SK-N-SH (cell line): ENCODE results near the gene RHOA. TPM values are rescaled to one million over a fixed set of nuclear protein-coding genes. Genes with fewer than 3 reads are reported as not detected.
A peak's percentile ranks its signal among the peaks of the same experiment; 100 is the strongest.

Experiments used
- CTCF ChIA-PET: fragments of 300-600, 350-600 bp; formaldehyde crosslinking; extraction: SDS; loops from one replicate; lab custom pipeline; 2021; lab: Yijun Ruan, JAX
- POLR2A ChIA-PET: fragments of 350-600 bp; sonication (Branson Sonifier 250); formaldehyde crosslinking; extraction: SDS; loops from one replicate; lab custom pipeline; 2020; ENCODE audit warnings: antibody characterized with exemption, inconsistent platforms; lab: Yijun Ruan, JAX
- DNase-seq: peaks from one replicate; pipeline ENCODE4 v3.0.0; 2012
- H2AFZ ChIP-seq: fragments of 200-600 bp; sonication (generic); 2 replicates; pipeline ENCODE4 v1.8.1; 2016; ENCODE audit warnings: antibody characterized with exemption, mild to moderate bottlenecking, low read depth
- H3F3A ChIP-seq: fragments of 200-600 bp; sonication (generic); replicated peaks from 2 replicates; pipeline ENCODE3; 2016; ENCODE audit warnings: antibody characterized with exemption, mild to moderate bottlenecking; ENCODE audit not compliant: insufficient read depth
- H3K27ac ChIP-seq, 2 experiments: fragments of 200-500 bp in 1 of 2; fragments of 200-600 bp in 1 of 2; sonication (Bioruptor generic) in 1 of 2; sonication (generic), shearing (Covaris generic) in 1 of 2; 2 replicates each; pipeline versions ENCODE4 v1.5.1 to v1.6.1; 2014 to 2016; ENCODE audit warnings: low read depth in 2 of 2, inconsistent platforms in 1 of 2, low read length in 1 of 2, mild to moderate bottlenecking in 1 of 2, mixed read lengths in 1 of 2
- H3K27me3 ChIP-seq: fragments of 200-600 bp; sonication (generic), shearing (Covaris generic); 2 replicates; pipeline ENCODE4 v1.6.1; 2016; ENCODE audit warnings: mixed run types; ENCODE audit not compliant: insufficient read depth
- H3K36me3 ChIP-seq, 2 experiments: fragments of 200-500 bp in 1 of 2; fragments of 200-600 bp in 1 of 2; sonication (Bioruptor generic) in 1 of 2; sonication (generic) in 1 of 2; replicated peaks in 1 of 2; 2 replicates each; pipeline versions ENCODE3 to v1.5.1; 2014 to 2016; ENCODE audit warnings: low read length in 1 of 2, mild to moderate bottlenecking in 1 of 2; ENCODE audit not compliant: insufficient read depth in 2 of 2, control insufficient read depth in 1 of 2
- H3K4me1 ChIP-seq, 2 experiments: fragments of 200-500 bp in 1 of 2; fragments of 200-600 bp in 1 of 2; sonication (Bioruptor generic) in 1 of 2; sonication (generic), shearing (Covaris generic) in 1 of 2; 2 replicates each; pipeline versions ENCODE4 v1.5.1 to v1.6.1; 2014 to 2016; ENCODE audit warnings: low read depth in 1 of 2, low read length in 1 of 2, mixed run types in 1 of 2; ENCODE audit not compliant: insufficient read depth in 2 of 2, control insufficient read depth in 1 of 2
- H3K4me2 ChIP-seq: fragments of 200-600 bp; sonication (generic), shearing (Covaris generic); 2 replicates; pipeline ENCODE4 v1.6.1; 2017; ENCODE audit warnings: mixed run types
- H3K4me3 ChIP-seq, 2 experiments: fragments of 200-500 bp in 1 of 2; fragments of 200-600 bp in 1 of 2; sonication (Bioruptor generic) in 1 of 2; sonication (generic), shearing (Covaris generic) in 1 of 2; 2 replicates each; pipeline versions ENCODE4 v1.5.1 to v1.8.1; 2014 to 2016; ENCODE audit warnings: low read depth in 2 of 2, inconsistent platforms in 1 of 2, low read length in 1 of 2, mild to moderate bottlenecking in 1 of 2, mixed read lengths in 1 of 2, moderate library complexity in 1 of 2
- H3K79me2 ChIP-seq: fragments of 200-600 bp; sonication (generic); 2 replicates; pipeline ENCODE4 v1.8.1; 2017; ENCODE audit warnings: mild to moderate bottlenecking; ENCODE audit not compliant: insufficient read depth
- H3K9ac ChIP-seq: fragments of 200-600 bp; sonication (generic); 2 replicates; pipeline ENCODE4 v1.6.1; 2017; ENCODE audit warnings: mixed run types
- H3K9me2 ChIP-seq: fragments of 200-600 bp; sonication (generic); 2 replicates; pipeline ENCODE4 v1.6.1; 2017; ENCODE audit warnings: mixed run types
- H3K9me3 ChIP-seq: fragments of 200-600 bp; sonication (generic); 2 replicates; pipeline ENCODE4 v1.6.1; 2017; ENCODE audit warnings: mixed run types, mild to moderate bottlenecking, moderate library complexity
- H4K20me1 ChIP-seq: fragments of 200-600 bp; sonication (generic); 2 replicates; pipeline ENCODE4 v1.6.1; 2017; ENCODE audit warnings: mild to moderate bottlenecking, mixed run types; ENCODE audit not compliant: insufficient read depth
- CHD2 ChIP-seq: fragments of 150-350 bp; IDR thresholded peaks from 2 replicates; pipeline ENCODE4 v1.6.1; 2018; ENCODE audit warnings: low read length; ENCODE audit not compliant: partially characterized antibody
- CTCF ChIP-seq: fragments of 200-600 bp; sonication (generic); IDR thresholded peaks from 2 replicates; pipeline ENCODE4 v1.6.1; 2017; ENCODE audit warnings: antibody characterized with exemption, mild to moderate bottlenecking, moderate library complexity
- EZH2phosphoT487 ChIP-seq: fragments of 200-600 bp; sonication (generic); IDR thresholded peaks from 2 replicates; pipeline ENCODE4 v1.6.1; 2017; ENCODE audit warnings: low read depth, mixed run types, mild to moderate bottlenecking, antibody characterized with exemption, moderate library complexity, borderline replicate concordance
- FOSL2 ChIP-seq: IDR thresholded peaks from 2 replicates; pipeline ENCODE4 v1.4.0; 2012; ENCODE audit warnings: low read depth, mild to moderate bottlenecking, moderate library complexity, borderline replicate concordance
- FOXJ3 ChIP-seq: sonication (generic); formaldehyde crosslinking; IDR thresholded peaks from 2 replicates; pipeline ENCODE4 v1.5.1; 2020; ENCODE audit warnings: mild to moderate bottlenecking, missing genetic modification reagents
- FOXM1 ChIP-seq: IDR thresholded peaks from 2 replicates; pipeline ENCODE4 v1.4.0; 2012; ENCODE audit warnings: low read depth, mild to moderate bottlenecking
- GABPA ChIP-seq: IDR thresholded peaks from 2 replicates; pipeline ENCODE4 v1.4.0; 2012; ENCODE audit warnings: low read depth, mild to moderate bottlenecking
- GATA2 ChIP-seq: sonication (generic); formaldehyde crosslinking; IDR thresholded peaks from 2 replicates; pipeline ENCODE4 v1.5.0; 2020; ENCODE audit warnings: mild to moderate bottlenecking, missing genetic modification reagents
- IRF3 ChIP-seq: fragments of 150-350 bp; IDR thresholded peaks from 2 replicates; pipeline ENCODE4 v1.6.1; 2016; ENCODE audit warnings: mild to moderate bottlenecking, low read depth, low read length
- JUND ChIP-seq: IDR thresholded peaks from 2 replicates; pipeline ENCODE4 v1.4.0; 2012
- MXI1 ChIP-seq: IDR thresholded peaks from 2 replicates; pipeline ENCODE4 v1.6.1; 2012; ENCODE audit warnings: mild to moderate bottlenecking, low read depth, low read length, improper control_type of control experiment
- NFIC ChIP-seq: IDR thresholded peaks from 2 replicates; pipeline ENCODE4 v1.4.0; 2012; ENCODE audit warnings: borderline replicate concordance
- NRF1 ChIP-seq: IDR thresholded peaks from 2 replicates; pipeline ENCODE4 v1.6.1; 2012; ENCODE audit warnings: low read depth, mild to moderate bottlenecking, low read length
- POLR2AphosphoS5 ChIP-seq: IDR thresholded peaks from 2 replicates; pipeline ENCODE4 v1.6.1; 2012; ENCODE audit warnings: low read depth, low read length
- RAD21 ChIP-seq: IDR thresholded peaks from 2 replicates; pipeline ENCODE4 v1.6.1; 2012; ENCODE audit warnings: mild to moderate bottlenecking, low read length
- REST ChIP-seq: IDR thresholded peaks from 2 replicates; pipeline ENCODE4 v1.6.1; 2012; ENCODE audit warnings: mild to moderate bottlenecking, low read depth, low read length, moderate library complexity
- RFX5 ChIP-seq: IDR thresholded peaks from 2 replicates; pipeline ENCODE4 v1.6.1; 2012; ENCODE audit warnings: mild to moderate bottlenecking, improper control_type of control experiment, low read length
- RXRA ChIP-seq: IDR thresholded peaks from 2 replicates; pipeline ENCODE4 v1.4.0; 2012; ENCODE audit warnings: low read depth, mild to moderate bottlenecking, borderline replicate concordance
- TEAD4 ChIP-seq: IDR thresholded peaks from 2 replicates; pipeline ENCODE4 v1.4.0; 2012; ENCODE audit warnings: mild to moderate bottlenecking, borderline replicate concordance; ENCODE audit not compliant: insufficient read depth
- USF2 ChIP-seq: fragments of 150-350 bp; IDR thresholded peaks from 2 replicates; pipeline ENCODE4 v1.6.1; 2017; ENCODE audit warnings: antibody characterized with exemption, low read length, low read depth, borderline replicate concordance
- WGBS: methylation state at CpG from one replicate; pipeline ENCODE4 v1.1.6; 2017; ENCODE audit warnings: low lambda C conversion rate; 5-methylcytosine and 5-hydroxymethylcytosine counted together
- polyA plus RNA-seq, 3 experiments: library from polyadenylated mRNA; depleted of rRNA; stranded (reverse); fragments of >200 nt; gene quantifications; 2 replicates each; pipeline ENCODE4 v1.2.3, GENCODE V29; 2012

RHOA gene
- polyA plus RNA-seq, 1 of the 3 experiments (the other 2 are of a cell fraction): 312 TPM

GRCh38 chr3:49427586-49427985, 15.8 kb upstream of the RHOA start:
- Histone ChIP-seq H3K36me3 (peaks cover 3 to 18% of the 10 kb centered on the region in 2 experiments), H3K9me2 (no peaks in the 10 kb centered on the region), H4K20me1 (no peaks in the 10 kb centered on the region), H3K27me3 (no peaks in the 10 kb centered on the region), H3F3A (peaks cover 3% of the 10 kb centered on the region), H3K4me1 (peaks cover 0 to 6% of the 10 kb centered on the region in 2 experiments; a peak in 1 of 4 replicates), H3K4me2 (peak overlapping the region; percentile 88), H3K9ac (no peak overlapping the region), H3K9me3 (no peaks in the 10 kb centered on the region), H3K27ac (no peak overlapping the region), H3K79me2 (peaks cover 12% of the 10 kb centered on the region; the same call in 1 of the 2 replicates), H2AFZ (no peak overlapping the region), H3K4me3 (no peak overlapping the region)
- ChIA-PET CTCF (interaction anchor here (1.1 to 2.2 kb wide), 2 partner anchors 12 to 22 kb away, joined by 4 to 6 read pairs; no protein-coding TSS in a partner anchor), POLR2A (interaction anchor here (0.6 kb wide), 1 partner anchor 181 kb away, joined by 3 read pairs; no protein-coding TSS in a partner anchor)
- WGBS: 88% methylated on average over 2 of the region's 2 CpGs
- TF ChIP-seq FOXJ3 (CRISPR knock-in tag): no peak
- TF ChIP-seq CHD2: no peak
- no peak for TF ChIP-seq NRF1
- TF ChIP-seq TEAD4: no peak
- TF ChIP-seq RXRA: no peak
- TF ChIP-seq RAD21: no peak
- DNase-seq: no peak

DNA sequence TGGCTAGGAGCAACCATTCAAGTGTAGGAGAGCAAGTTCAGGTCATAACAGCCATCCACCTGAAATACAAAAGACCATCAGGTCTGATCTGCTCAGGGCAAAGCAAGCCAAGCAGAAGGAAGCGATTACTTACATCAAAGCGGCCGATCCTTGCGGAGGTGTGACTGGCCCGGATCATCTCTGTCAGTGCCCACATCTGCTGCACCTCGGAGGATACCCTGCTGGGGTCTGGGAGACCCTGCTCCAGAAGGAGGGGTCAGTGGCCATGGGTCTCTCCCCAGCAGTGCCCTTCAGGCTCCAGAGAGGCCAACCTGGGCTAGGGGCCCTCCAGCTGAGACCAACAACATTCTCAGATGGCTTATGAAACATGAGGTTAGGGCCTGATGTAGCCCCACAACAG, 13.0 kb upstream of the RHOA start:
- Histone ChIP-seq H3K9ac (no peak overlapping the region), H3K27me3 (no peaks in the 10 kb centered on the region), H3K4me2 (no peak overlapping the region), H3K4me1 (peaks cover 0 to 14% of the 10 kb centered on the region in 2 experiments; a peak in 1 of 4 replicates), H3K27ac (no peak overlapping the region), H3K9me2 (no peaks in the 10 kb centered on the region), H4K20me1 (no peaks in the 10 kb centered on the region), H3K4me3 (no peak overlapping the region), H3K79me2 (peaks cover 12% of the 10 kb centered on the region; the same call in 1 of the 2 replicates), H3K36me3 (peaks cover 3 to 18% of the 10 kb centered on the region in 2 experiments), H3K9me3 (no peaks in the 10 kb centered on the region), H3F3A (peaks cover 19% of the 10 kb centered on the region), H2AFZ (no peak overlapping the region)
- 91% methylated on average over 6 of the region's 6 CpGs for WGBS
- DNase-seq: no peak
- POLR2A ChIA-PET: no interaction called here
- CTCF ChIA-PET: no interaction called here
- no peak for TF ChIP-seq REST
- TF ChIP-seq MXI1: no peak
- no peak for TF ChIP-seq IRF3
- no peak for TF ChIP-seq POLR2AphosphoS5
- TF ChIP-seq USF2: no peak
- TF ChIP-seq RXRA: no peak
- TF ChIP-seq CTCF: no peak
- TF ChIP-seq FOXJ3 (CRISPR knock-in tag): no peak
- no peak for TF ChIP-seq FOXM1
- TF ChIP-seq EZH2phosphoT487: no peak
- TF ChIP-seq RAD21: no peak
- TF ChIP-seq GABPA: no peak
- no peak for TF ChIP-seq RFX5
- TF ChIP-seq GATA2 (CRISPR knock-in tag): no peak
- no peak for TF ChIP-seq FOSL2
- no peak for TF ChIP-seq NFIC
- no peak for TF ChIP-seq JUND
- no peak for TF ChIP-seq CHD2
